Effector memory CD4-positive, alpha-beta T cell (primary cell): ENCODE data around the gene RYR3.

Experiments
- DNase-seq, 3 donors: peaks; one replicate each; pipeline ENCODE4 v3.0.0-alpha.2; 2020
- H3K27ac ChIP-seq: 2 replicates; pipeline ENCODE4 v1.7.0; 2013; ENCODE audit warnings: mild to moderate bottlenecking, low read length, moderate library complexity; ENCODE audit not compliant: insufficient read depth, poor library complexity, severe bottlenecking
- H3K27me3 ChIP-seq: replicated peaks from 2 replicates; pipeline ENCODE4 v1.7.0; 2013; ENCODE audit warnings: mild to moderate bottlenecking, low read length; ENCODE audit not compliant: insufficient read depth, control insufficient read depth, poor library complexity, severe bottlenecking
- H3K36me3 ChIP-seq: 2 replicates; pipeline ENCODE4 v1.7.0; 2013; ENCODE audit warnings: mild to moderate bottlenecking, low read length, moderate library complexity; ENCODE audit not compliant: control insufficient read depth, insufficient read depth
- H3K4me1 ChIP-seq: 2 replicates; pipeline ENCODE4 v1.7.0; 2013; ENCODE audit warnings: low read length, mild to moderate bottlenecking; ENCODE audit not compliant: control insufficient read depth, insufficient read depth, poor library complexity, severe bottlenecking
- H3K4me3 ChIP-seq: 2 replicates; pipeline ENCODE4 v1.7.0; 2013; ENCODE audit warnings: low read length, low read depth, mild to moderate bottlenecking; ENCODE audit not compliant: insufficient read depth, poor library complexity, severe bottlenecking
- H3K9me3 ChIP-seq: 2 replicates; pipeline ENCODE4 v1.7.0; 2013; ENCODE audit warnings: mild to moderate bottlenecking, low read length, moderate library complexity; ENCODE audit not compliant: control insufficient read depth

Gene RYR3

DNA sequence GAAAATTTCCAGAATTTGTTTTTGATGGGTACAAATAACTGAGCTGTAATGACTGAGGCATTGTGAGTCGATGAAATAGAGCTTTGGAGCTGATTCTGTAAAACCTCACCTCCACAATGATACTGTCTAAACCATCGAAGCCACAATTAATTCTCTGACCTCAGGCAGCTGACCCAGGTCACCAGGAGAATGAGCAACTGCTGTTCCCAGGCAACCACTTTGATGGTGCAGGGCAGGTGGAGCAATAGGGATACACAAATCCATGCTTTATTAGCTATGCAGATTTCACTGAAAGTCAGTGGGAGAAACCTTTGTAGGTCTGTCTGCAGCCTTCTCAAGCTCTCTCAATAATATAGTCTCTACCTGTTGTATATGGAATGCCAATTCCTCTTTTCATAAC is 204.4 kb downstream of the RYR3 start:
- H3K4me3 ChIP-seq: no peak overlapping the region
- no peaks in the 10 kb centered on the region for H3K27me3 ChIP-seq
- no peaks in the 10 kb centered on the region for H3K36me3 ChIP-seq
- H3K27ac ChIP-seq: no peak overlapping the region
- no peaks in the 10 kb centered on the region for H3K4me1 ChIP-seq
- no peak for DNase-seq
- H3K9me3 ChIP-seq: no peaks in the 10 kb centered on the region

DNA sequence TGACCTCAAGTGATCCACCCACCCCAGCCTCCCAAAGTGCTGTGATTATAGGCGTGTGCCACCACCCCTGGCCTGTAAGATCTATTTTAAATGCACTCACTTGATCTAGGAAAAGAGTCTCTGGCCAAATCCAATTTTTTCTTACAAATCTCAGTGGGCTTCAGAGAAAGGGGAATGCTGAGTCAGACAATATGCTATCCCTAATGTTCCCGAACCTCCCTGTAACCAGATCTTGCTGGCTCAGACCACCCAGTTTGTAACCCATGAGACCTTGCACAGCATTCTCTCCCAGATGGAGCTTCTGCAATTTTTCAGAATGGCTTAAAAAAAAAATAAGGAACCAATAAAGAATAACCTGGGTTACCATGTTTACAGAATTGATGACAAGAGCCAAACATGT is 205.8 kb downstream of the RYR3 start:
- no peak overlapping the region for H3K4me3 ChIP-seq
- H3K4me1 ChIP-seq: no peaks in the 10 kb centered on the region
- H3K27ac ChIP-seq: no peak overlapping the region
- H3K36me3 ChIP-seq: no peaks in the 10 kb centered on the region
- no peak for DNase-seq
- no peaks in the 10 kb centered on the region for H3K27me3 ChIP-seq
- no peaks in the 10 kb centered on the region for H3K9me3 ChIP-seq

DNA sequence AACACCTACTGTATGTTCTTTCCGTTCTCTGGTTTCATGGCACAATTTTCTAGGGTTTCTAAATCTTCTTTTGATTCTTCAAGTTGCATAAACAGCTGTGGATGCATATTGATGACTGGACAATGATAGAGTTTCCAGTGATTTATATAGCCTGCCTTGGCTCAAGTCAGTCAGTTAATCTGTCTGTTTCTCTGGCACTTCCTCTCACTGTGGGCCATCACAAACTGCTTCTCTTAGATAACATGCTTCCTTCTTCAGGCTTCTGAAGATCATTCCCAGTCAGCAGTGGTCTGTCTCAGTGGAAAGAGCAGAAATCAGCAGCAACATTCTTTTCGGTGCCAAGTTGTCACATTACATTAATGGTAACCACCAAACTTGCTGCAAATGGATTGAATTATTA is 207.2 kb downstream of the RYR3 start:
- Histone ChIP-seq H3K4me3 (no peak overlapping the region), H3K9me3 (no peaks in the 10 kb centered on the region), H3K4me1 (no peaks in the 10 kb centered on the region), H3K27me3 (no peaks in the 10 kb centered on the region), H3K27ac (no peak overlapping the region), H3K36me3 (no peaks in the 10 kb centered on the region)
- no peak for DNase-seq

GRCh38 chr15:33518421-33518820 is 207.7 kb downstream of the RYR3 start:
- no peak overlapping the region for H3K27ac ChIP-seq
- H3K9me3 ChIP-seq: no peaks in the 10 kb centered on the region
- no peaks in the 10 kb centered on the region for H3K36me3 ChIP-seq
- H3K4me1 ChIP-seq: no peaks in the 10 kb centered on the region
- no peak for DNase-seq
- no peaks in the 10 kb centered on the region for H3K27me3 ChIP-seq
- H3K4me3 ChIP-seq: no peak overlapping the region

- Histone ChIP-seq H3K27me3 (no peaks in the 10 kb centered on the region), H3K9me3 (no peaks in the 10 kb centered on the region), H3K4me1 (no peaks in the 10 kb centered on the region), H3K4me3 (no peak overlapping the region), H3K27ac (no peak overlapping the region), H3K36me3 (no peaks in the 10 kb centered on the region)
- no peak for DNase-seq
Measured at GRCh38 chr15:33524274-33524673, 213.5 kb downstream of the RYR3 start.

DNA sequence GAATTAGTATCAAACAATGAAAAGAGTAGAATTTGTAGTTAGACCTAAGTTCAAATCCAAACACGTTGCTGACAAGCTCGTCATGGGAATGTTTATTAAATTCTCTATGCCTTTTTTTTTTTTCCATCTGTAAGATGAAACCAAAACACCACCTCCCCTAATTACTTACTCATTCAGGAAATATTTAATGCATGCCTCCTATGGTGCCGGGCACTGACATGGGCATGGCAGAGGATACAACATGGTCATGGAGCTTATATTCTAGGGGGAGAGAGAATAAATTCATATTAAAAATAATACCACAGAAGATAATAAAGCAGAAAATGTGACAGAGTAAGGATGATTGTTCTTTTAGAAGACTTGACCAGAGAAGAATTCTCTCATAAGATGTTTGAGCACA is 215.8 kb downstream of the RYR3 start:
- H3K27ac ChIP-seq: no peak overlapping the region
- no peak overlapping the region for H3K4me3 ChIP-seq
- no peaks in the 10 kb centered on the region for H3K9me3 ChIP-seq
- no peaks in the 10 kb centered on the region for H3K36me3 ChIP-seq
- H3K27me3 ChIP-seq: no peaks in the 10 kb centered on the region
- no peaks in the 10 kb centered on the region for H3K4me1 ChIP-seq
- DNase-seq: no peak

DNA sequence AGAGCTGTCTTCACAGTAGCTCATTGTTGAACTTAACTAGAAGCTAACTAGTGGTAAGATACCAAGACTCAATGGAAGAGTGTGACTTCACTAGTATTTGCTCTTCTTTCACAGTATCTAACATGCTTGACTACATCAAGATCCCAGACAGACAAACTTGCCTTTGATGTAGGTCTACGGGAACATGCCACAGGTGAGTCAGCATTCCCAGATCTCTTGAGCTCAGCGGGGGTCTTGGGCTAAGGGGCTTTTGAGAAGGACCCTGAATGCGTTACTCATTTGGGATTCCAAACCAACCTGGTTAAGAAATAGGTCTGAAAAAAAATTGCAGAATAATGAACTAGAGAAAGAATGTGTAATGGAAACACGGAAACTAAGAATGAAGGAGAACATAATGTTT is 222.4 kb downstream of the RYR3 start:
- no peaks in the 10 kb centered on the region for H3K9me3 ChIP-seq
- no peaks in the 10 kb centered on the region for H3K4me1 ChIP-seq
- H3K27ac ChIP-seq: no peak overlapping the region
- H3K27me3 ChIP-seq: no peaks in the 10 kb centered on the region
- no peaks in the 10 kb centered on the region for H3K36me3 ChIP-seq
- no peak overlapping the region for H3K4me3 ChIP-seq
- DNase-seq: no peak

- Histone ChIP-seq H3K4me3 (no peak overlapping the region), H3K27ac (no peak overlapping the region), H3K9me3 (no peaks in the 10 kb centered on the region), H3K36me3 (no peaks in the 10 kb centered on the region), H3K27me3 (no peaks in the 10 kb centered on the region), H3K4me1 (no peaks in the 10 kb centered on the region)
- no peak for DNase-seq
Measured at GRCh38 chr15:33534642-33535041, 223.9 kb downstream of the RYR3 start.

DNA sequence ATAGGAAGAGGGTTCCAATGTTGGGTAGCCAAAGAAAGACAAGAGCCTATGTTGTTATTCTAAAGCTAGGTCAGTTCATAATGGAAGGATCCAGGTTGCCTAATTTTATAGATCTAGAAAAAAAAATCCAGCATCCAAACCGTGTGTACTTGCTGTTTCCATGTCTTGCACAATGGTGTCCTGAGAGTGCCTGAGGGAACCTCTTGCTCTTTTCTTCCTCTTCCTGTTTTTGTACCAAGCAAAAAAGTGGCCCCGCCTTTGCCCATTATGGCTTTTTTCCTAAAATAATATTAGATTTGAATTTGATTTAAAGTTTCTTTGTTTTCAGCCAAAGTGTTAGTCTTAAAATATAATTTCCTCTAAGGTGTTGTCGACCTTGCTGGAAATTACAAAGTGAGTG is 224.4 kb downstream of the RYR3 start:
- Histone ChIP-seq H3K27ac (no peak overlapping the region), H3K4me1 (no peaks in the 10 kb centered on the region), H3K36me3 (no peaks in the 10 kb centered on the region), H3K9me3 (no peaks in the 10 kb centered on the region), H3K27me3 (no peaks in the 10 kb centered on the region), H3K4me3 (no peak overlapping the region)
- no peak for DNase-seq

GRCh38 chr15:33539825-33540573 is 229.2 kb downstream of the RYR3 start:
- no peaks in the 10 kb centered on the region for H3K36me3 ChIP-seq
- H3K9me3 ChIP-seq: no peaks in the 10 kb centered on the region
- DNase-seq: no peak
- H3K27me3 ChIP-seq: no peaks in the 10 kb centered on the region
- H3K4me3 ChIP-seq: no peak overlapping the region
- no peaks in the 10 kb centered on the region for H3K4me1 ChIP-seq
- H3K27ac ChIP-seq: no peak overlapping the region
